OCI-LY1 (cell line): ENCODE measurements around the gene GLI3.

Experiments
- H2AFZ ChIP-seq: fragments of 200-600 bp; sonication (generic), shearing (Covaris generic); 2 replicates; pipeline ENCODE4 v1.6.0; 2014; ENCODE audit warnings: antibody characterized with exemption, mild to moderate bottlenecking, low read length
- H3F3A ChIP-seq: fragments of 200-600 bp; sonication (generic), shearing (Covaris generic); 2 replicates; pipeline ENCODE4 v1.6.0; 2014; ENCODE audit warnings: mild to moderate bottlenecking, antibody characterized with exemption, low read length, moderate library complexity; ENCODE audit not compliant: insufficient read depth
- H3K27ac ChIP-seq: fragments of 200-600 bp; sonication (generic); 2 replicates; pipeline ENCODE4 v1.5.1; 2014; ENCODE audit warnings: low read length, mixed run types, mild to moderate bottlenecking, low read depth; ENCODE audit not compliant: poor library complexity, severe bottlenecking
- H3K27me3 ChIP-seq: fragments of 200-600 bp; sonication (generic); 2 replicates; pipeline ENCODE4 v1.6.0; 2014; ENCODE audit warnings: antibody characterized with exemption, mild to moderate bottlenecking, low read length, moderate library complexity; ENCODE audit not compliant: insufficient read depth
- H3K36me3 ChIP-seq: fragments of 200-600 bp; sonication (generic); 2 replicates; pipeline ENCODE4 v1.6.1; 2014; ENCODE audit warnings: mild to moderate bottlenecking, antibody characterized with exemption, low read length, moderate library complexity, mixed read lengths; ENCODE audit not compliant: insufficient read depth
- H3K4me1 ChIP-seq: fragments of 200-600 bp; sonication (generic); 2 replicates; pipeline ENCODE4 v1.5.1; 2014; ENCODE audit warnings: mild to moderate bottlenecking, low read length, moderate library complexity; ENCODE audit not compliant: insufficient read depth, severe bottlenecking
- H3K4me2 ChIP-seq: fragments of 200-600 bp; sonication (generic), shearing (Covaris generic); 2 replicates; pipeline ENCODE4 v1.6.1; 2014; ENCODE audit warnings: low read length
- H3K4me3 ChIP-seq: fragments of 200-600 bp; sonication (generic); 2 replicates; pipeline ENCODE4 v1.5.1; 2014; ENCODE audit warnings: low read length, low read depth, mild to moderate bottlenecking, mixed read lengths; ENCODE audit not compliant: poor library complexity, severe bottlenecking
- H3K79me2 ChIP-seq: fragments of 200-600 bp; shearing (Covaris generic); 2 replicates; pipeline ENCODE4 v1.6.1; 2016; ENCODE audit warnings: mixed run types, low read length, mixed read lengths; ENCODE audit not compliant: insufficient read depth
- H3K9ac ChIP-seq: fragments of 200-600 bp; sonication (generic), shearing (Covaris generic); 2 replicates; pipeline ENCODE4 v1.6.1; 2014; ENCODE audit warnings: mild to moderate bottlenecking, low read length, mixed read lengths
- H3K9me2 ChIP-seq: fragments of 200-600 bp; sonication (generic), shearing (Covaris generic); 2 replicates; pipeline ENCODE4 v1.6.1; 2014; ENCODE audit warnings: low read depth, mild to moderate bottlenecking, low read length, mixed read lengths
- H3K9me3 ChIP-seq: fragments of 200-600 bp; shearing (Covaris generic); 2 replicates; pipeline ENCODE4 v1.6.1; 2014; ENCODE audit warnings: low read length, mixed read lengths
- H4K20me1 ChIP-seq: fragments of 200-600 bp; sonication (generic), shearing (Covaris generic); 2 replicates; pipeline ENCODE4 v1.6.0; 2016; ENCODE audit warnings: mild to moderate bottlenecking, low read length; ENCODE audit not compliant: insufficient read depth
- CTCF ChIP-seq: fragments of 200-600 bp; sonication (generic), shearing (Covaris generic); IDR thresholded peaks from 2 replicates; pipeline ENCODE4 v1.5.1; 2017; ENCODE audit warnings: mild to moderate bottlenecking, antibody characterized with exemption, low read length, moderate library complexity, mixed read lengths
- EZH2 ChIP-seq: fragments of 200-600 bp; sonication (generic), shearing (Covaris generic); IDR thresholded peaks from 2 replicates; pipeline ENCODE4 v1.8.0; 2017; ENCODE audit warnings: borderline replicate concordance, mixed run types, mild to moderate bottlenecking, antibody characterized with exemption, low read length, moderate library complexity, mixed read lengths

The GLI3 gene

DNA sequence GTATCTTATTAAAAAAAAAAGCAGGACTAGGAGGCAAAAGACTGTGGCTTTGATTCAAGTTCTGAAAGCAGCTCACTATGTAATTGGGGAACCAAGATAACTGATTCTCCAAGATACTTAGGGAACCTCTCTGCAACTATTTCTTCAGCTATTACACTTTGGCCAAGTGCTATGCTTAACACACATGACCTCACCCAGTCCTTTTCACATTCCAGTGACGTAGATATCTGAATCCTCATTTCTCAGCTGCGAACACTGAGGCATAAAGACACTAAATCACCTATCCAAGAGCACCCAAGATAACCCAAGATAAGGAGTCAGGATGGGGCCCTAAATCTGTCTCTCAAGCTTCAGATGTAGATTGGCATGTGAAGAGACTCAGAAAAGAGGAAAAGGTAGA lies 133.6 kb downstream of the GLI3 start:
- Histone ChIP-seq H3K9ac (no peak overlapping the region), H3K27me3 (no peaks in the 10 kb centered on the region), H3K4me1 (no peaks in the 10 kb centered on the region), H3F3A (no peaks in the 10 kb centered on the region), H3K4me2 (no peak overlapping the region), H3K9me2 (no peaks in the 10 kb centered on the region), H3K79me2 (no peaks in the 10 kb centered on the region), H4K20me1 (no peaks in the 10 kb centered on the region), H3K9me3 (no peaks in the 10 kb centered on the region), H3K27ac (no peak overlapping the region), H3K36me3 (no peaks in the 10 kb centered on the region), H2AFZ (no peak overlapping the region), H3K4me3 (no peak overlapping the region)
- TF ChIP-seq EZH2 (no peak), CTCF (no peak)

GRCh38 chr7:42103020-42103419 lies 134.0 kb downstream of the GLI3 start:
- no peaks in the 10 kb centered on the region for H3K27me3 ChIP-seq

GRCh38 chr7:42102301-42102700 lies 134.7 kb downstream of the GLI3 start:
- H2AFZ ChIP-seq: no peak overlapping the region
- no peak overlapping the region for H3K4me2 ChIP-seq
- no peaks in the 10 kb centered on the region for H3K79me2 ChIP-seq
- no peak overlapping the region for H3K27ac ChIP-seq
- H3K36me3 ChIP-seq: no peaks in the 10 kb centered on the region
- no peaks in the 10 kb centered on the region for H3K4me1 ChIP-seq
- H3K27me3 ChIP-seq: no peaks in the 10 kb centered on the region
- TF ChIP-seq CTCF (no peak), EZH2 (no peak)
- H3K9me3 ChIP-seq: no peaks in the 10 kb centered on the region
- no peaks in the 10 kb centered on the region for H3K9me2 ChIP-seq
- no peaks in the 10 kb centered on the region for H4K20me1 ChIP-seq
- no peak overlapping the region for H3K9ac ChIP-seq
- no peak overlapping the region for H3K4me3 ChIP-seq
- H3F3A ChIP-seq: no peaks in the 10 kb centered on the region

More at GRCh38 chr7:42103020-42103419, 134.0 kb downstream of the GLI3 start:
- H3K9ac ChIP-seq: no peak overlapping the region
- H3K9me2 ChIP-seq: no peaks in the 10 kb centered on the region
- no peak for TF ChIP-seq CTCF
- TF ChIP-seq EZH2: no peak
- no peaks in the 10 kb centered on the region for H3F3A ChIP-seq
- no peak overlapping the region for H3K4me2 ChIP-seq
- no peaks in the 10 kb centered on the region for H3K36me3 ChIP-seq
- H2AFZ ChIP-seq: no peak overlapping the region
- H3K9me3 ChIP-seq: no peaks in the 10 kb centered on the region
- H3K79me2 ChIP-seq: no peaks in the 10 kb centered on the region
- no peaks in the 10 kb centered on the region for H4K20me1 ChIP-seq
- no peak overlapping the region for H3K27ac ChIP-seq
- H3K4me3 ChIP-seq: no peak overlapping the region
- no peaks in the 10 kb centered on the region for H3K4me1 ChIP-seq
